IMR-90 (cell line): ENCODE data around the gene METTL15. TPM values are rescaled to one million over a fixed set of nuclear protein-coding genes. Genes with fewer than 3 reads are reported as not detected.

Source experiments
- ATAC-seq: fragments of 200-7000 bp; cut with Tn5 transposase; 2 replicates; pipeline ENCODE4 v1.9.1; 2020; ENCODE audit warnings: low read depth, mild to moderate bottlenecking, moderate library complexity
- BruUV-seq: library from RNA; stranded (reverse); fragments of 400-500 nt; replicated peaks from 2 replicates; lab custom pipeline; 2021; lab: Mats Ljungman, UMichigan
- CTCF ChIA-PET: fragments of 300-600 bp; formaldehyde crosslinking; extraction: SDS; loops from one replicate; lab custom pipeline; 2021; ENCODE audit warnings: antibody characterized with exemption; lab: Yijun Ruan, JAX
- POLR2A ChIA-PET: fragments of 300-600 bp; sonication (Branson Sonifier 250); formaldehyde crosslinking; loops from one replicate; lab custom pipeline; 2022; ENCODE audit warnings: antibody characterized with exemption; ENCODE audit not compliant: unreplicated experiment; lab: Charles Lee
- DNase-seq: peaks from one replicate; pipeline ENCODE4 v3.0.0; 2013
- H2AFZ ChIP-seq: replicated peaks from 2 replicates; pipeline ENCODE3; 2013; ENCODE audit warnings: low read length, mild to moderate bottlenecking; ENCODE audit not compliant: poor library complexity
- H2AK5ac ChIP-seq: 2 replicates; pipeline ENCODE4 v1.6.1; 2013; ENCODE audit warnings: low read depth, low read length, inconsistent platforms
- H2AK9ac ChIP-seq: replicated peaks from 2 replicates; pipeline ENCODE3; 2013; ENCODE audit warnings: mild to moderate bottlenecking, low read depth, low read length, moderate library complexity; ENCODE audit not compliant: poor library complexity
- H2BK120ac ChIP-seq: 2 replicates; pipeline ENCODE4 v1.6.1; 2013; ENCODE audit warnings: low read depth, low read length, inconsistent platforms
- H2BK15ac ChIP-seq: 3 replicates; pipeline ENCODE4 v1.6.1; 2013; ENCODE audit warnings: low read depth, low read length, inconsistent platforms
- H2BK20ac ChIP-seq: 2 replicates; pipeline ENCODE4 v1.6.1; 2013; ENCODE audit warnings: low read depth, mild to moderate bottlenecking, inconsistent platforms, low read length, moderate library complexity
- H2BK5ac ChIP-seq: 2 replicates; pipeline ENCODE4 v1.6.1; 2013; ENCODE audit warnings: mild to moderate bottlenecking, low read depth, low read length, inconsistent platforms; ENCODE audit not compliant: poor library complexity, severe bottlenecking
- H3K14ac ChIP-seq: replicated peaks from 2 replicates; pipeline ENCODE4 v1.6.1; 2013; ENCODE audit warnings: low read depth, low read length, inconsistent platforms
- H3K18ac ChIP-seq: 2 replicates; pipeline ENCODE4 v1.6.1; 2013; ENCODE audit warnings: low read depth, low read length, control low read depth
- H3K23ac ChIP-seq: 2 replicates; pipeline ENCODE4 v1.6.1; 2013; ENCODE audit warnings: low read depth, low read length, inconsistent platforms
- H3K27ac ChIP-seq: 2 replicates; pipeline ENCODE4 v1.5.1; 2013; ENCODE audit warnings: mild to moderate bottlenecking, control low read depth, low read length; ENCODE audit not compliant: insufficient read depth
- H3K27me3 ChIP-seq: 2 replicates; pipeline ENCODE4 v1.6.1; 2013; ENCODE audit warnings: low read length; ENCODE audit not compliant: control insufficient read depth, insufficient read depth
- H3K36me3 ChIP-seq: 2 replicates; pipeline ENCODE4 v1.6.1; 2013; ENCODE audit warnings: low read length, mixed read lengths; ENCODE audit not compliant: control insufficient read depth, insufficient read depth
- H3K4ac ChIP-seq: 2 replicates; pipeline ENCODE4 v1.6.1; 2013; ENCODE audit warnings: low read depth, low read length, inconsistent platforms
- H3K4me1 ChIP-seq: 2 replicates; pipeline ENCODE4 v1.6.1; 2013; ENCODE audit warnings: low read length, mixed read lengths; ENCODE audit not compliant: control insufficient read depth, insufficient read depth
- H3K4me2 ChIP-seq: 2 replicates; pipeline ENCODE4 v1.6.1; 2013; ENCODE audit warnings: low read depth, mild to moderate bottlenecking, control low read depth, low read length, moderate library complexity
- H3K4me3 ChIP-seq: 2 replicates; pipeline ENCODE4 v1.5.1; 2013; ENCODE audit warnings: low read depth, mild to moderate bottlenecking, control low read depth, low read length, moderate library complexity; ENCODE audit not compliant: insufficient read depth
- H3K56ac ChIP-seq: 2 replicates; pipeline ENCODE4 v1.6.1; 2013; ENCODE audit warnings: low read length, inconsistent platforms; ENCODE audit not compliant: insufficient read depth; ENCODE audit errors: extremely low read depth
- H3K79me1 ChIP-seq, 2 experiments: 2 replicates each; pipeline ENCODE4 v1.6.1; 2013; ENCODE audit warnings: low read length in 2 of 2, inconsistent platforms in 1 of 2, low read depth in 1 of 2
- H3K9ac ChIP-seq: 2 replicates; pipeline ENCODE4 v1.6.1; 2013; ENCODE audit warnings: low read depth, low read length, control low read depth
- H3K9me1 ChIP-seq: 2 replicates; pipeline ENCODE4 v1.6.1; 2013; ENCODE audit warnings: low read length, inconsistent platforms; ENCODE audit not compliant: insufficient read depth
- H3K9me3 ChIP-seq: 2 replicates; pipeline ENCODE4 v1.6.1; 2013; ENCODE audit warnings: low read length; ENCODE audit not compliant: control insufficient read depth, insufficient read depth
- H4K20me1 ChIP-seq: 2 replicates; pipeline ENCODE4 v1.6.1; 2013; ENCODE audit warnings: low read length, inconsistent platforms; ENCODE audit not compliant: insufficient read depth
- H4K5ac ChIP-seq: 2 replicates; pipeline ENCODE4 v1.6.1; 2013; ENCODE audit warnings: mild to moderate bottlenecking, low read depth, low read length, control low read depth
- H4K8ac ChIP-seq, 2 experiments: 2 replicates each; pipeline ENCODE4 v1.6.1; 2013; ENCODE audit warnings: low read depth in 2 of 2, low read length in 2 of 2, control low read depth in 1 of 2, inconsistent platforms in 1 of 2
- H4K91ac ChIP-seq: 2 replicates; pipeline ENCODE4 v1.6.1; 2013; ENCODE audit warnings: low read depth, low read length, inconsistent platforms; ENCODE audit not compliant: insufficient read depth
- BHLHE40 ChIP-seq: fragments of 150-350 bp; IDR thresholded peaks from 2 replicates; pipeline ENCODE4 v1.6.1; 2016; ENCODE audit warnings: mild to moderate bottlenecking, low read depth, low read length
- CEBPB ChIP-seq: IDR thresholded peaks from 2 replicates; pipeline ENCODE4 v1.6.1; 2012; ENCODE audit warnings: low read depth, low read length, improper control_type of control experiment
- CHD1 ChIP-seq: IDR thresholded peaks from 2 replicates; pipeline ENCODE4 v1.6.1; 2012; ENCODE audit warnings: low read depth, low read length, improper control_type of control experiment
- FOS ChIP-seq: fragments of 150-350 bp; IDR thresholded peaks from 2 replicates; pipeline ENCODE4 v1.6.1; 2016; ENCODE audit warnings: low read depth, low read length
- MAFK ChIP-seq: IDR thresholded peaks from 2 replicates; pipeline ENCODE4 v1.6.1; 2012; ENCODE audit warnings: low read depth, low read length, improper control_type of control experiment
- MAZ ChIP-seq: IDR thresholded peaks from 2 replicates; pipeline ENCODE4 v1.6.1; 2012; ENCODE audit warnings: low read depth, mild to moderate bottlenecking, low read length, improper control_type of control experiment, moderate library complexity, borderline replicate concordance
- MXI1 ChIP-seq: IDR thresholded peaks from 2 replicates; pipeline ENCODE4 v1.6.1; 2012; ENCODE audit warnings: low read depth, mild to moderate bottlenecking, low read length, moderate library complexity, borderline replicate concordance
- NFE2L2 ChIP-seq: fragments of 150-350 bp; IDR thresholded peaks from 2 replicates; pipeline ENCODE4 v1.6.1; 2016; ENCODE audit warnings: low read depth, mild to moderate bottlenecking, low read length
- POLR2A ChIP-seq: IDR thresholded peaks from 2 replicates; pipeline ENCODE4 v1.6.1; 2012; ENCODE audit warnings: mild to moderate bottlenecking, low read depth, low read length
- RAD21 ChIP-seq: IDR thresholded peaks from 2 replicates; pipeline ENCODE4 v1.6.1; 2012; ENCODE audit warnings: low read length, improper control_type of control experiment
- RCOR1 ChIP-seq: IDR thresholded peaks from 2 replicates; pipeline ENCODE4 v1.6.1; 2012; ENCODE audit warnings: mild to moderate bottlenecking, low read length, improper control_type of control experiment; ENCODE audit not compliant: insufficient replicate concordance
- RFX5 ChIP-seq: IDR thresholded peaks from 2 replicates; pipeline ENCODE4 v1.8.0; 2012; ENCODE audit warnings: low read depth, mild to moderate bottlenecking, low read length, moderate library complexity
- SMC3 ChIP-seq: fragments of 150-350 bp; IDR thresholded peaks from 2 replicates; pipeline ENCODE4 v1.6.1; 2016; ENCODE audit warnings: low read depth, mild to moderate bottlenecking, antibody characterized with exemption, low read length, moderate library complexity
- dilution Hi-C: fragments of 300-500 bp; cut with HindIII; formaldehyde crosslinking; loops from one replicate; pipeline ENCODE4 v1.14.3; 2018; ENCODE audit warnings: low sequenced_read_pairs; ENCODE audit not compliant: unreplicated experiment
- in situ Hi-C: fragments of 300-500 bp; cut with MboI; formaldehyde crosslinking; loops from 3 replicates; pipeline ENCODE4 v1.14.3; 2019; ENCODE audit warnings: low sequenced_read_pairs, inconsistent platforms, mixed read lengths
- intact Hi-C: fragments of 100-400 bp; cut with micrococcal nuclease; formaldehyde crosslinking; loops from 2 replicates; pipeline ENCODE4 v1.10.0; 2022
- polyA plus RNA-seq, 3 experiments: library from polyadenylated mRNA; depleted of rRNA; stranded (reverse); fragments of >200 nt; gene quantifications; 2 replicates each; pipeline ENCODE4 v1.2.3, GENCODE V29; 2012; ENCODE audit warnings: low replicate concordance in 1 of 3
- total RNA-seq: library from RNA; depleted of rRNA; stranded (reverse); fragments of >200 nt; gene quantifications from 2 replicates; pipeline ENCODE4 v1.2.3, GENCODE V29; 2012
- TF ChIP-seq, protein P1 (sequence below): fragments of 150-350 bp; IDR thresholded peaks from 2 replicates; pipeline ENCODE4 v1.6.1; 2017; ENCODE audit warnings: mild to moderate bottlenecking, antibody characterized with exemption, low read length, low read depth
- TF ChIP-seq, protein P2 (sequence below): conservative IDR thresholded peaks from 2 replicates; pipeline ENCODE4 v1.5.1; 2012; ENCODE audit warnings: mild to moderate bottlenecking, low read depth, low read length, improper control_type of control experiment

Gene METTL15
- total and polyA plus RNA-seq, 2 of the 4 experiments (the other 2 are of a cell fraction): 6.5 to 30.5 TPM

DNA sequence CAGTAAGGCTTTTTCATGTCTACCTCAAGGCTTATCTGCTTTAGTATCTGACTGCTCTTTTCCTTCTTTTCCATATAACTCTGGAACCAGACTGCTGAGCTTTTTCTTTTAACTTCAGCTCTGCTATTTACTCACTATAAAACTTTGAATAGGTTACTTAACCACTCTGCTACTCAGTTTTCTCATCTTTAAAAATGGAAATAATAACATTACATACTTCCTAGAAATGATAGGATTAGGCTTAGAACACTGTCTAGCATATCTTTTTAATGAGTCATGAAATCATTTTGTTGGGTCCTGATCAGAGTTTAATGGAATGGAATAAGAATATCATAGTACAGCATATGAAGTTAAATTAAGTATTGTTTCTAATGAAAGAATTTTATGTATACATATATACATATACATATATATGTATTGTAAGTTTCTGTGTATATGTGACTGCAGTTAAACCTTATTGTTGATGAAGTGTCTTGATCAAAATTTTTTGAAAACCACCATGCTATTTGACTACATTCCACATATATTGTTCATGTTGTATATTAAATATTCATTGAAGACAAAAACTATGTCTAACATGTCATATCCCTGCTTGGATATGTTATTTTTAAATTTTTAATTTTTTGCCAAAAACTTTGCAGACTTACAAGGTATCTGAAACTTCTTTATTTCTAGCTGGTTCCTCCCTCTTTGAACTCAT, 120.2 kb downstream of the METTL15 start:
- no peak overlapping the region for H2AK9ac ChIP-seq
- CTCF ChIA-PET: interaction anchor here (0.5 kb wide), 1 partner anchor 342 kb away, joined by 4 read pairs; no protein-coding TSS in a partner anchor
- ATAC-seq (peak; percentile 77), DNase-seq (peak; percentile 68)
- intact Hi-C loops (loop anchor here (5.0 kb wide), 1 partner anchor 511 kb away; no protein-coding TSS in a partner anchor), dilution Hi-C loops (no loop called here), in situ Hi-C loops (no loop called here)
- no peak overlapping the region for H2BK15ac ChIP-seq
- H3K23ac ChIP-seq: no peak overlapping the region
- peak overlapping the region; percentile 48; the same call in 1 of the 2 replicates for H3K18ac ChIP-seq
- no peak overlapping the region for H3K4me3 ChIP-seq
- H4K5ac ChIP-seq: peak overlapping the region; percentile 63; the same call in 1 of the 2 replicates
- H2BK5ac ChIP-seq: no peak overlapping the region
- no peak overlapping the region for H3K4ac ChIP-seq
- H3K27me3 ChIP-seq: no peaks in the 10 kb centered on the region
- no peak overlapping the region for H2AFZ ChIP-seq
- no peak overlapping the region for H2BK20ac ChIP-seq
- no peak overlapping the region for H4K91ac ChIP-seq
- H3K4me2 ChIP-seq: no peak overlapping the region
- no peak overlapping the region; a peak in 1 of 4 replicates for H4K8ac ChIP-seq
- no peak overlapping the region for H3K56ac ChIP-seq
- no peak overlapping the region for H3K27ac ChIP-seq
- no peak overlapping the region for H2AK5ac ChIP-seq
- H3K9me1 ChIP-seq: no peaks in the 10 kb centered on the region
- no TSS peak for BruUV-seq
- H3K36me3 ChIP-seq: no peaks in the 10 kb centered on the region
- POLR2A ChIA-PET: no interaction called here
- H3K9me3 ChIP-seq: 0 out of 2 replicates have a peak, but pooled peaks cover 2% of the 10 kb centered on the region
- peaks cover 2% of the 10 kb centered on the region for H3K4me1 ChIP-seq
- H2BK120ac ChIP-seq: no peak overlapping the region
- H4K20me1 ChIP-seq: no peaks in the 10 kb centered on the region
- peaks cover 7 to 9% of the 10 kb centered on the region in 2 experiments for H3K79me1 ChIP-seq
- H3K9ac ChIP-seq: no peak overlapping the region
- H3K14ac ChIP-seq: peak overlapping the region; percentile 15; the same call in 1 of the 2 replicates
- TF ChIP-seq FOS (no peak), CEBPB (no peak), RCOR1 (no peak), BHLHE40 (no peak), NFE2L2 (no peak), RFX5 (no peak), MAFK (no peak), RAD21 (no peak), MXI1 (no peak), CHD1 (no peak), SMC3 (no peak), MAZ (no peak), POLR2A (no peak)
- TF ChIP-seq, protein P1, sequence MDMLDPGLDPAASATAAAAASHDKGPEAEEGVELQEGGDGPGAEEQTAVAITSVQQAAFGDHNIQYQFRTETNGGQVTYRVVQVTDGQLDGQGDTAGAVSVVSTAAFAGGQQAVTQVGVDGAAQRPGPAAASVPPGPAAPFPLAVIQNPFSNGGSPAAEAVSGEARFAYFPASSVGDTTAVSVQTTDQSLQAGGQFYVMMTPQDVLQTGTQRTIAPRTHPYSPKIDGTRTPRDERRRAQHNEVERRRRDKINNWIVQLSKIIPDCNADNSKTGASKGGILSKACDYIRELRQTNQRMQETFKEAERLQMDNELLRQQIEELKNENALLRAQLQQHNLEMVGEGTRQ: no peak
- TF ChIP-seq, protein P2, sequence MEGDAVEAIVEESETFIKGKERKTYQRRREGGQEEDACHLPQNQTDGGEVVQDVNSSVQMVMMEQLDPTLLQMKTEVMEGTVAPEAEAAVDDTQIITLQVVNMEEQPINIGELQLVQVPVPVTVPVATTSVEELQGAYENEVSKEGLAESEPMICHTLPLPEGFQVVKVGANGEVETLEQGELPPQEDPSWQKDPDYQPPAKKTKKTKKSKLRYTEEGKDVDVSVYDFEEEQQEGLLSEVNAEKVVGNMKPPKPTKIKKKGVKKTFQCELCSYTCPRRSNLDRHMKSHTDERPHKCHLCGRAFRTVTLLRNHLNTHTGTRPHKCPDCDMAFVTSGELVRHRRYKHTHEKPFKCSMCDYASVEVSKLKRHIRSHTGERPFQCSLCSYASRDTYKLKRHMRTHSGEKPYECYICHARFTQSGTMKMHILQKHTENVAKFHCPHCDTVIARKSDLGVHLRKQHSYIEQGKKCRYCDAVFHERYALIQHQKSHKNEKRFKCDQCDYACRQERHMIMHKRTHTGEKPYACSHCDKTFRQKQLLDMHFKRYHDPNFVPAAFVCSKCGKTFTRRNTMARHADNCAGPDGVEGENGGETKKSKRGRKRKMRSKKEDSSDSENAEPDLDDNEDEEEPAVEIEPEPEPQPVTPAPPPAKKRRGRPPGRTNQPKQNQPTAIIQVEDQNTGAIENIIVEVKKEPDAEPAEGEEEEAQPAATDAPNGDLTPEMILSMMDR: no peak
